Muscle layer of duodenum (tissue), 2 donors: ENCODE measurements around the gene HS6ST1.

Experiments used
- H3K27ac ChIP-seq: one replicate; pipeline ENCODE4 v1.7.0; 2013; ENCODE audit warnings: mild to moderate bottlenecking, low read length
- H3K27me3 ChIP-seq: one replicate; pipeline ENCODE4 v1.7.0; 2013; ENCODE audit warnings: low read depth, mild to moderate bottlenecking, control low read depth, low read length
- H3K36me3 ChIP-seq, 2 donors: one replicate each; pipeline ENCODE4 v1.7.0; 2013; ENCODE audit warnings: low read length in 2 of 2, control low read depth in 1 of 2, mild to moderate bottlenecking in 1 of 2; ENCODE audit not compliant: insufficient read depth in 2 of 2, control insufficient read depth in 1 of 2
- H3K4me1 ChIP-seq, 2 donors: one replicate each; pipeline ENCODE4 v1.7.0; 2013; ENCODE audit warnings: low read length in 2 of 2, mild to moderate bottlenecking in 2 of 2, control low read depth in 1 of 2, moderate library complexity in 1 of 2; ENCODE audit not compliant: insufficient read depth in 2 of 2, control insufficient read depth in 1 of 2
- H3K4me3 ChIP-seq, 2 donors: one replicate each; pipeline ENCODE4 v1.7.0; 2013; ENCODE audit warnings: low read length in 2 of 2, low read depth in 1 of 2, mild to moderate bottlenecking in 1 of 2
- H3K9me3 ChIP-seq, 2 donors: one replicate each; pipeline ENCODE4 v1.7.0; 2013; ENCODE audit warnings: low read length in 2 of 2, control low read depth in 1 of 2, mild to moderate bottlenecking in 1 of 2; ENCODE audit not compliant: control insufficient read depth in 1 of 2
- donor health status: healthy.

HS6ST1 gene

DNA sequence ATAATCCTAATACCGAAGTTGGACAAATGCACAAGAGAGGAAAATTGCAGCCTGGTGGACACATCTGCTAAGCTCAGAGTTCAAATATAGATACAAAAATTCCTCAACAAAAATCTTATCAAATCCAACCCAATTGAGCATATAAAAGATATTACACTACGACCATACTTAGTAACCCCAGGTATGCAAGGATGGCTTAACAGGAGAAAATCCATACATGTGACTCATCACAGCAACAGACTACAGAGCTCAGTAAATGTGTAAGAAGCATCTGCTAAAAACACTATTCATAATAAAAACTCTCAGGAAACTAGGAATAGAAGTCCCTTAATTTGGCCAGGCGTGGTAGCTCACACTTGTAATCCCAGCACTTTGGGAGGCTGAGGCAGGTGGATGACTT lies 28.3 kb downstream of the HS6ST1 start:
- peaks cover 0 to 33% of the 10 kb centered on the region in 2 donors for H3K4me1 ChIP-seq
- no peak overlapping the region for H3K27ac ChIP-seq
- H3K36me3 ChIP-seq: peaks cover 0 to 4% of the 10 kb centered on the region in 2 donors

DNA sequence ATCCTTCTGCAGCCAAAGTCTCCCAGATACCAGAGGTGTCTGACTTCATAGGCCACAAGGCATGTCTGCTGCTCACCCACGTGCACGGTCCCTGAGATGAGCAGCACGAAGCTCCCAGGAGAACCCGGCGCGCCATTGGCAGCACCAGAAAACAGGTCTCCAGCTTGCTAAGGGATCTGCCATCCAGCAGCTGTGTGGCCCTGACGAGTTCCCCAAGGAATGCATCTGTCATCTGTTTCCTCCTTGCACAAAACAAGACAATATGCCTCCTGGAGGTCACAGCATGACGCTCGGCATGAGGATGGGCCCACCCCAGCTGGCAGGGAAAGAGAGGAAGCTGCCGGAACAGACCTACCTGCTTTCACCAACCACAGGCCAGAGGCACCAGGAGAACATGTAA lies 29.2 kb downstream of the HS6ST1 start:
- no peak overlapping the region for H3K4me3 ChIP-seq
- no peaks in the 10 kb centered on the region for H3K27me3 ChIP-seq
- H3K9me3 ChIP-seq: no peaks in the 10 kb centered on the region
- peaks cover 0 to 4% of the 10 kb centered on the region in 2 donors for H3K36me3 ChIP-seq
- H3K4me1 ChIP-seq: peaks cover 0 to 35% of the 10 kb centered on the region in 2 donors
- H3K27ac ChIP-seq: no peak overlapping the region

More for the DNA sequence above, 28.3 kb downstream of the HS6ST1 start:
- H3K4me3 ChIP-seq: no peak overlapping the region
- H3K27me3 ChIP-seq: no peaks in the 10 kb centered on the region
- no peaks in the 10 kb centered on the region for H3K9me3 ChIP-seq

DNA sequence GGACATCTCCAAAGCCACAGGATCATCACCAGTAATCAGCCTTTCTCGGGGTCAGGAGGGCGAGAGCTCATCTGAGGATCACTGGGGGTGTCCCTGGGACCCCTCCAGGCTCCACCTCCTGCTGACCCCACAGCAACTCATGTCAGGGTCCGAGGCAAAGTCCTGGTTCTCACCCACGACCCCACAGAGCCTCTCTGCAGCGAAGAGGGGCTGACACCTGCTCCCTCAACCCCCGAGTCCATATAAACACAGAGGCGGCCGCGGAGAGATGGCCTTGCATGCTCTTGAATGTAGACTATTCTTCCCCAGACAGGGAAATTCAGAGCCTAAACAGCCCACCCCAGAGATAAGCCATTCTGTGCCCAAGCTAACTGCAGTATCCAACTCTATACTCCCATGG lies 29.9 kb downstream of the HS6ST1 start:
- Histone ChIP-seq H3K27ac (no peak overlapping the region), H3K36me3 (peaks cover 0 to 4% of the 10 kb centered on the region in 2 donors), H3K9me3 (no peaks in the 10 kb centered on the region), H3K4me1 (peaks cover 0 to 40% of the 10 kb centered on the region in 2 donors), H3K27me3 (no peaks in the 10 kb centered on the region), H3K4me3 (no peak overlapping the region)

DNA sequence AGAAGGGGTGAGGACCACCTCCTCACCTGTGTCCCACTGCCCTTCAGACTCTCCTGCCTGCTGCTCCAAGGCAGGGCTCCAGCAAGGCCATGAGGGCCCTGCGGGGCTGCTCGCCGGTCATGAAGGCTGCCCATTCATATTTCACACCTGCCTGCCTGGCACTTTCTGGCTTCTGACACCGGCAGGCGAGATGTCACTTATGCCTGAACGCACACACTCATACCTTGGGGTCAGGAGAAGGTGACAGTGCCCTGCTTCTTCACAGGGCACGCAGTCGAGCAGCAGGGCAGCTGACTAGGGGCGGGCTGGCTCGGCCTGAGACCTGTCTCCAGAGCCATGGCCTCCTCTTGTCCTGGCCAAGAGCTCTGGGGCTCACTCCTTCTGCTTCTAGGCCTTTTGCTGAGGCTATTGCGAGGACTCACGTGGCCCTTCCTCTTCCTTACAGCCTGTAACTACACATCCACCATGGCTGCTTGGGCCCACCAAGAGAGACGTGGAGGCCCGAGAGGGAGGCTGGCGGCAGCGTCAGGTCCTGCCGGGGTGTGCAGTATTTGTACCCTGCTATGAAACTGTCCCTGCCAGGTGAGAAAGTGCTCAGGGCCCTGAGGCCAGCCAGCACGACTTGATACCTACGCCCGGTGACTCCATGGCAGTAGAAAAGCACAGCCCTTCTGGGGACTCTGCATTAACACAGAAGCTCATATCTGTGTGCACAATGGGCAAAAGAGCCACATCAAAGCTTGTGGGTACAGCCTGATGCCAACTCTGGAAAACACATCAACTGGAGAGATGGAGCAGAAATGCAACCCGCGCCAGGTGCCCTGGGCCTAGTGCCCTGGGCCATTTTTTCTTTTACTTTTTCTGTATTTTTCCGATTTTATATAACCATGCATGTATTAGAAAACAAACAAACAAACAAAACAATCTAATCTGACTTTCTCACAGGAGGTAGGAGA lies 30.6 kb downstream of the HS6ST1 start:
- H3K27ac ChIP-seq: no peak overlapping the region
- H3K4me1 ChIP-seq: peaks cover 0 to 47% of the 10 kb centered on the region in 2 donors
- peaks cover 0 to 4% of the 10 kb centered on the region in 2 donors for H3K36me3 ChIP-seq
- H3K4me3 ChIP-seq: no peak overlapping the region
- no peaks in the 10 kb centered on the region for H3K9me3 ChIP-seq
- H3K27me3 ChIP-seq: no peaks in the 10 kb centered on the region

DNA sequence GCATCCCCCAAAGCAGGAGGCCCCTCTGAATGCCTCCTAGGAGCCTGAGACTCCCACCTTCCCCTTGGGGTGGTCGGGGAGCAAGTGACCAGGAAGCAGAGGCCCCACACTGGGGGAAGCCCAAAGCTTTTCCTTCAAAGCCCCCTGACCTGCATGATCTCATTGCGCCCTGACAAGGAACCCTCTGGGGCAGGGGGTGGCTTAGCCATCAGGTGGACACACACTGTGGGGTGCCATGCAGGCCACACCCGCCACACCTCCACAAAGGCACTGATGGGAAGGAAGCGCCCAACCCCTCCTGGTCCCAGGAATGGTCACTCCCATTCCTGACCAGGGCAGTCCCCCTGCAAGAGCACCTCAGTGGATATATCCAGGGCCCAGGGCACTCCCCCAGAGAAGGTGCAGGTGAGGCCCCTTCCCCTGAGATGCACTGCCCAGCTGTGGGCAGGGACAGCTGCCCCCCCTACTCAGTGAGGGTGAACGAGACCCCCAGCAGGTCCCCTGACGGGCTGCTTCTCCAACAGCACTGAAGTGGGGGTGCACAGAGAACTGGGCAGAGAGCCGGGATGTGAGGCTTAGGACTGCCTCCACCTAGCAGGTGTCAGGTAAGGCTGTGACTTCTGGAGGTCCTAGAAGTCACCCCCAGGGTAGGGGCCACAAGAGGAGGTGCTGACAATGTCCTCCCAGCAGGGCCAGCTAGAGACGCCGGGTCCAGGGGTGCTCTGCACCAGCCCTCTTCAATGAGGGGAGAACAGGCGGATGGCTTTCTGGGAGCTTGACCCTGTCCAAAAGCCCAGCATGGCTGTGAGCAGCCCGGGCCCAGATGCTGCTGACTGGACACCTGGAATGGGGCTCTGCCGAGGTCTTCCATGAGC lies 31.5 kb downstream of the HS6ST1 start:
- Histone ChIP-seq H3K27ac (no peak overlapping the region), H3K4me3 (no peak overlapping the region), H3K36me3 (peaks cover 0 to 4% of the 10 kb centered on the region in 2 donors), H3K27me3 (no peaks in the 10 kb centered on the region), H3K4me1 (peaks cover under 1 to 56% of the 10 kb centered on the region in 2 donors), H3K9me3 (no peaks in the 10 kb centered on the region)

DNA sequence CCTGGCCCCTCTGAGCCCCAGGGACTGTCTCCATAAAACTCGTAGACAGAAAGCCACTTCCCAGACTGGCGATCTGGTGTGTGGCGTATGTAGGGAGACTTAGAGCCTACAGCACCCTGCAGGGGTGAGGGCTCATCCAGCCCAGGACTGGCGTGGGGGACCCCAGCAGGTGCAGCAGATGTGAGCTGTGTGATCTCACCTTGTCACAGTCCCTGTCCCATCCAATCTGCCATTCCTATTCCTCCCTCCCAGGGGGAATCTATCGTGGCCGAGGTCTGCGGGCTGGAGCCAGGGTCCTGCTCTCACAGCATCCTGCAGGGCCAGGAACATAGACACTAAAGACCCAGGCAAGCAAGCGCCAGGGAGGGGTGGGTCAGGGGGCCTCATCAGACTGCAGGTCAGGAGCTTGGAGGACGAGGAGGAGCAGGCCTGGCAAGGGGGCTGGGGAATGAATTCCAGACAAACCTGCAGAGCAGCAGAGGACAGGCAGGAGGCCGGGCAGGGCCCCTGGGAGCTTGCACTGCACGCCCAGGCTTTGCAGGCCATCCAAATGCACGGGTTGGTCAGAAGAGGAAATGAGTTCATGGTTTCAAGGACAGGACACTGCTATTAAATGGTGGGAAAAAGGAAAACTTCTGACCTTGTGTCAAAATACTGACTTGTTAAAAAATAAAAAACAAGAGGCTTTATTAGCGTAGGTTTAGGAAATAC lies 32.5 kb downstream of the HS6ST1 start:
- H3K27me3 ChIP-seq: no peaks in the 10 kb centered on the region
- no peak overlapping the region for H3K27ac ChIP-seq
- no peak overlapping the region for H3K4me3 ChIP-seq
- H3K4me1 ChIP-seq: peaks cover 7 to 60% of the 10 kb centered on the region in 2 donors
- peaks cover 0 to 4% of the 10 kb centered on the region in 2 donors for H3K36me3 ChIP-seq
- no peaks in the 10 kb centered on the region for H3K9me3 ChIP-seq

DNA sequence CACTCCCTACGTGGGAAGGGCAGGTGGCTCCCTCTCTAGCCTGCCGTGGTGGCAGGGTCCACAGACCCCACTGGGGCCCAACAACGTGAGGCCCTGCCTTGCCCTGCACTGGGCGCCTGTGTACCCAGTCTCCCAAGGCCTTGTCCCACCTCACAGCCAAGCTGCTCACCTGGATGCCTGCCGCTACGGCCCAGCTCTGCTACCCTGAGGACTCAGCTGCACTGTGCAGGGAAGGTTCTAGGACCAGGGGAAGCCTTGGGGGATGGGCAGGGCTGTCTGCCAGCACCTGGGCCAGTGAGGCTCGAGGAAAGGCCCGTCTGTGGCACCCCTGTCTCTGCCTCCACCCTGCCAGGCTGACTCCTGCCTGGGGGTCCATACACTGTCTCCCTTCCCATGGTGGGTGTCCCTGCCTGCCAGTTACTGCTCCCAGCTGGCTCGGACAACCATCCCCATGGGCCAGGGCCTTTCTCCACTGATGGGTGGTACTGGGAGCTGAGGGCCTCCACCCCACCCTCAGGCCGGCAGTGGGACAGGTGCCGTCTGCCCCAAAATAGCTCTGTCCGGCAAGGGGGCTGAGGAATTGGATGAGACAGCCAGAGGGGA lies 33.2 kb downstream of the HS6ST1 start:
- no peak overlapping the region for H3K4me3 ChIP-seq
- H3K27ac ChIP-seq: no peak overlapping the region
- peaks cover 0 to 4% of the 10 kb centered on the region in 2 donors for H3K36me3 ChIP-seq
- no peaks in the 10 kb centered on the region for H3K9me3 ChIP-seq
- no peaks in the 10 kb centered on the region for H3K27me3 ChIP-seq
- peaks cover 9 to 68% of the 10 kb centered on the region in 2 donors for H3K4me1 ChIP-seq

DNA sequence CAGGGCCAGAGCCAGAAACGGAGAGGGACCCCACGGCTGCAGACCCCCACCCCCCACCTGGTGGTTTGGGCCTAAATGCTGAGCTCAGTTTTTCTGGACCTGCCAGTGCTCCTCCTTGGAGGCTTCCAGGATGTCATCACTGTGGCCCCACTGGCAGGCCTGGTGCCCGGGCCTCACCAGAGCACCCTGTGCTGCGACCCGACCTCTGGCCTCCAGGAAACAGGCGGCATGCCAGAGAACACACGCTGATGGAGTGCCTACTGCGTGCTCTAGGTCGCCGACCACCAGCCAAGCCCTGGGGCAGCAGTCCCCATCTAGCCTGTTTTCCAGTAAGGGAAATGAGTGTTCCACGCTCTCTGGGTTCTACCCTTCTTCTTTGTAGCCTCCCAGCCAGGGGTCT lies 33.8 kb downstream of the HS6ST1 start:
- no peaks in the 10 kb centered on the region for H3K9me3 ChIP-seq
- no peak overlapping the region for H3K4me3 ChIP-seq
- peaks cover 0 to 4% of the 10 kb centered on the region in 2 donors for H3K36me3 ChIP-seq
- peaks cover 9 to 70% of the 10 kb centered on the region in 2 donors for H3K4me1 ChIP-seq
- H3K27ac ChIP-seq: no peak overlapping the region
- no peaks in the 10 kb centered on the region for H3K27me3 ChIP-seq

DNA sequence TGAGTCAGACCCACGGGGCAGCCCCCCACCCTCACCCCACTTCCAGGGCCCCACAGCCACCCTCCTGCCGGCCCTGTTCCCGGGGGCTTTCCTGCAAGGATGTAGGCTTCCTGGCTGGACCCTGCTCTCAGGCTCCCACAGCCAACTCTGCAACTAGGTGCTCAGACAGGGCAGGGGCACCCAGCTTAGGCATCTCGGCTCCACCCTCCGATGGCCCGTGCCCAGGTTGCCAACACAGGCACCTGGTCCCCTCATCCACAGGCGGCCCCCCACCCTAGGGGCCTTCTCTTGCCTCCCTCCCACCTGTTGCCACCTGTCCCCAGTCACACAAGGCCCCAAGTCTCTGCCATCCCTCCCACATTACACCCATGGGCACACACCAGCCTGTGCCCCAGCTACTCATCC lies 34.6 kb downstream of the HS6ST1 start:
- H3K9me3 ChIP-seq: no peaks in the 10 kb centered on the region
- H3K27ac ChIP-seq: no peak overlapping the region
- H3K36me3 ChIP-seq: peaks cover 0 to 4% of the 10 kb centered on the region in 2 donors
- no peaks in the 10 kb centered on the region for H3K27me3 ChIP-seq
- peaks cover 9 to 64% of the 10 kb centered on the region in 2 donors for H3K4me1 ChIP-seq
- H3K4me3 ChIP-seq: no peak overlapping the region

DNA sequence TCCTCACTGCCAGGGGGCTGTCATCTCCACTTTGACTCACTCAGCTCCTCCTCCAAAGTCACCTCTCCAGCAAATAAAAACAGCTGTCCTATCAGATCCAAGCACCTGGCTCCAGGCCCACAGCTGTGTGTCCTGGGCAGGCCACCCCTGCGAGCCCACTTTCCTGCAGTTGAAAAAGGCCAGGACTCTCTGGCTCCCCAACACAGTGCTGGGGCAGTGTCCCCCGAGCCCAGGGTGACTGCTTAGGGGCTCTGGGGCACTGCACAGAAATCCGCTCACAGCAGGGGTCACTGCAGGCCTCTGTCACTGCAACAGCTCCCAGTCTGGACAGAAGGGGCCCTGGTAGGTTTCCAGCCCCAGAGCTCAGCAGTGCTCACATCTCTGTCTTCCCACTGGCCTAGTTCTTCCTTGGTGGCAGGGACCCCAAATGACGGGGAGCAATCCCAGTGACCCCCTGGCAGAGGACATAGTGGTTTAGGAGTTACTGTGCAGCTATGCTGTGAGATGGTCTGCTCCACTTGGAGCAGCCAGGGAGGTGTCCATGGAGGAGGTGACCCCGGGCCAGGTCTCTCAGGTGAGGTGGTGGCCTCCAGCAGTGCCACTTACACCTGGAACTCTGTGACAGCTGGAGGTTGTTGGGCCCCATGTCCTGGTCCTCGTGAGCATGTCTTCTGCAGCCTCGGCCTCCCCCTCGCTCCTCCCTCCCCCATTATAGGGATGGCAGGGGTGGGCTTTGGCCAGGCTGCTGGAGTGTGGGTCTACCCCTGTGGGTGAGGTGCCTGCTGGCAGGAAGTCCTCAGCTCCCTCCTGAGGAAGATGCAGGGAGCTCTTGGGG lies 35.5 kb downstream of the HS6ST1 start:
- Histone ChIP-seq H3K4me1 (peaks cover 9 to 62% of the 10 kb centered on the region in 2 donors), H3K36me3 (peaks cover 1 to 4% of the 10 kb centered on the region in 2 donors), H3K27me3 (no peaks in the 10 kb centered on the region), H3K9me3 (no peaks in the 10 kb centered on the region), H3K27ac (no peak overlapping the region), H3K4me3 (no peak overlapping the region)
